CD4-positive, alpha-beta T cell (primary cell): ENCODE measurements around the gene RGS1. TPM values are rescaled to one million over a fixed set of nuclear protein-coding genes. Genes with fewer than 3 reads are reported as not detected.

Experiments used
- ATAC-seq: fragments of 200-7000 bp; cut with Tn5 transposase; one replicate; pipeline ENCODE4 v1.10.0; 2022; ENCODE audit warnings: mild to moderate bottlenecking; ENCODE audit not compliant: poor library complexity
- CTCF ChIA-PET: fragments of 350-600 bp; sonication (Branson Sonifier 250); formaldehyde crosslinking; loops from one replicate; lab custom pipeline; 2021; ENCODE audit warnings: antibody characterized with exemption, inconsistent platforms; lab: Charles Lee
- POLR2A ChIA-PET: fragments of 350-600 bp; sonication (Branson Sonifier 250); formaldehyde crosslinking; loops from one replicate; lab custom pipeline; 2021; ENCODE audit warnings: antibody characterized with exemption, inconsistent platforms; lab: Charles Lee
- DNase-seq, 14 experiments: peaks; one replicate each; pipeline ENCODE4 v3.0.0-alpha.2; 2013 to 2020; ENCODE audit warnings: mixed read lengths in 2 of 14
- H3K27ac ChIP-seq, 2 donors: one replicate each; pipeline versions ENCODE4 v1.5.1 to v1.7.0; 2013; ENCODE audit warnings: low read length in 2 of 2, low read depth in 1 of 2, mild to moderate bottlenecking in 1 of 2
- H3K27me3 ChIP-seq, 2 experiments: 1 replicate in 1 of 2; 2 replicates in 1 of 2; pipeline versions ENCODE4 v1.6.1 to v1.7.0; 2013; ENCODE audit warnings: low read length in 2 of 2, control low read depth in 1 of 2, mild to moderate bottlenecking in 1 of 2, moderate library complexity in 1 of 2; ENCODE audit not compliant: insufficient read depth in 2 of 2, control insufficient read depth in 1 of 2
- H3K36me3 ChIP-seq: one replicate; pipeline ENCODE4 v1.6.1; 2013; ENCODE audit warnings: low read length, control low read depth; ENCODE audit not compliant: insufficient read depth
- H3K4me1 ChIP-seq: one replicate; pipeline ENCODE4 v1.6.1; 2013; ENCODE audit warnings: low read length, control low read depth; ENCODE audit not compliant: insufficient read depth
- H3K4me3 ChIP-seq: one replicate; pipeline ENCODE4 v1.5.1; 2013; ENCODE audit warnings: mild to moderate bottlenecking, low read length, moderate library complexity
- H3K9me3 ChIP-seq, 2 experiments: 1 replicate in 1 of 2; 2 replicates in 1 of 2; pipeline versions ENCODE4 v1.6.1 to v1.7.0; 2013; ENCODE audit warnings: low read length in 2 of 2, mild to moderate bottlenecking in 2 of 2, control low read depth in 1 of 2, moderate library complexity in 1 of 2; ENCODE audit not compliant: control insufficient read depth in 1 of 2, insufficient read depth in 1 of 2
- H3K27ac Mint-ChIP-seq: one replicate; pipeline ENCODE4 v1.8.0; 2020; ENCODE audit warnings: mixed read lengths
- H3K27me3 Mint-ChIP-seq: one replicate; pipeline ENCODE4 v1.8.0; 2021; ENCODE audit warnings: mixed read lengths
- H3K36me3 Mint-ChIP-seq: one replicate; pipeline ENCODE4 v1.8.0; 2021; ENCODE audit warnings: low read depth, mixed read lengths
- H3K4me1 Mint-ChIP-seq: one replicate; pipeline ENCODE4 v1.8.0; 2021; ENCODE audit warnings: low read depth, mixed read lengths
- H3K4me3 Mint-ChIP-seq: one replicate; pipeline ENCODE4 v1.8.0; 2020; ENCODE audit warnings: mild to moderate bottlenecking, mixed read lengths
- H3K9me3 Mint-ChIP-seq: one replicate; pipeline ENCODE4 v1.8.0; 2020; ENCODE audit warnings: mixed read lengths
- CTCF ChIP-seq: fragments of 200-600 bp; IDR thresholded peaks from one replicate; pipeline ENCODE4 v1.8.0; 2022; ENCODE audit warnings: antibody characterized with exemption, mild to moderate bottlenecking
- intact Hi-C, 2 experiments: fragments of 100-400 bp; cut with DNase I in 1 of 2; cut with micrococcal nuclease in 1 of 2; formaldehyde crosslinking; loops; one replicate each; pipeline versions ENCODE4 v1.15.1 to v1.9.0; 2023 to 2025; cut with DNase I, micrococcal nuclease
- total RNA-seq, 174 experiments: library from RNA in 2 of 174; stranded (reverse) in 2 of 174; gene quantifications; one replicate each; pipeline ENCODE4 v1.2.3 and lab custom pipeline; 2021 to 2026

The RGS1 gene
- total RNA-seq, 2 experiments from 2014 or later: 428 to 429 TPM

- ATAC-seq: no peak
- no peak for TF ChIP-seq CTCF
- Histone ChIP-seq H3K9me3 (no peaks in the 10 kb centered on the region), H3K27ac (no peak overlapping the region), H3K27me3 (no peaks in the 10 kb centered on the region), H3K4me3 (no peak overlapping the region), H3K4me1 (peaks cover 11% of the 10 kb centered on the region), H3K36me3 (no peaks in the 10 kb centered on the region)
- Mint-ChIP-seq H3K36me3 (no peaks in the 10 kb centered on the region), H3K27me3 (no peaks in the 10 kb centered on the region), H3K9me3 (no peaks in the 10 kb centered on the region), H3K4me3 (no peak overlapping the region), H3K4me1 (peaks cover 16% of the 10 kb centered on the region), H3K27ac (peak overlapping the region; percentile 67)
- intact Hi-C loops: loop anchor here (1.0 to 10.0 kb wide), 6 partner anchors 33 to 416 kb away; partner anchors contain the start of gene RGS1 (in 1 of the 2)
- no peak for DNase-seq
- ChIA-PET POLR2A (interaction anchor here (0.9 to 1.1 kb wide), 4 partner anchors 92 to 201 kb away, joined by 3 to 7 read pairs (median 5); partner anchors contain the start of gene RGS2), CTCF (interaction anchor here (0.8 to 1.5 kb wide), 4 partner anchors 15 to 134 kb away, joined by 3 to 10 read pairs (median 5); no protein-coding TSS in a partner anchor)
These were observed 33.1 kb downstream of the RGS1 start for GRCh38 chr1:192608671-192609070.

DNA sequence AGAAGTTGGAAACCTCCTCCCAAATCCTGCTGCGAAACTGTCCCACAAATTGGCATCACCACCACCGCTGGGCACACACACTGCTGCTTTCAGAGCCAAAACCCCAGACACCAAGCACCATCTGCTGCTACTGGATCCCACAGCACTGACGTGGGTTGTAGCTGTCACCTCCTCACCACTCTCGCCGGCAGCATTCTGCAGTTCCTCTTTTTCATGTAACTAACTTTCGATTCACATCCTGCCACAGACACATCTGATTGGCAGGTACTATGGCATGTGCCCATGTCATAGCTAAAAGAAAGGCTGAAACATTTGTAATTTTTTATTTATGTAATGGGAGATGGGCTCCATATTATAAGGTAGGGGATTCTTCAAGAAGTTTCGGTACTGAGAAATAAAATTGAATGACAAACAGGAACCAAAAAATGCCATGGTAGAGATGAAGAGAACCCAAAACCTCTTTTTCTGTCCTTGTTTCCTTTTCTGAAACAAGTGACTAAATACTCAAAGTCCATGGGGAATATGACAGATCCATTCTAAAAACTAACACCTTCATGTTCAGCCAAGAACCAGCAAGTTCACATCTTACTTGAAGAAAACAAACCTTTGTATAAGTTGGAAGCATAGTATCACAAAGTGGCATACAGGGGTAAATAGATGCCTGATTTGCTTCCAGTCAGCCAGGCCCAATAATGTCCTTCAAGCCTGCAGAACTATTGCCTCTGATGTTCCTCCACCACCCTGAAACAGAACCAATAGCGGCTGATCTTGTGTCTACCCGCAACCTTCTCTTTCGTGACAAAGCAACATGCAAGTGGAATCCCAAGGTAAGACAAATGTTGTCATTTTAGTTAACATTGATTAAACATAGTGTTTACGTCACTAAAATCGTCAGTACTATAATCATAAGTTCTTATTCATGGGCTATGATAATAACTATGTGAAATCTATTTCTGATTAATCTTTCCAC, 33.8 kb downstream of the RGS1 start:
- ATAC-seq: peak; percentile 99
- H3K4me3 ChIP-seq: no peak overlapping the region
- CTCF ChIA-PET: interaction anchor here (0.8 to 1.5 kb wide), 6 partner anchors 15 to 135 kb away, joined by 3 to 10 read pairs (median 5); no protein-coding TSS in a partner anchor
- TF ChIP-seq CTCF: no peak
- H3K9me3 ChIP-seq: no peaks in the 10 kb centered on the region
- POLR2A ChIA-PET: interaction anchor here (0.9 to 1.1 kb wide), 4 partner anchors 93 to 200 kb away, joined by 3 to 7 read pairs (median 5); partner anchors contain the start of gene RGS2
- no peaks in the 10 kb centered on the region for H3K9me3 Mint-ChIP-seq
- H3K27me3 ChIP-seq: no peaks in the 10 kb centered on the region
- peaks cover 16% of the 10 kb centered on the region for H3K4me1 Mint-ChIP-seq
- no peaks in the 10 kb centered on the region for H3K27me3 Mint-ChIP-seq
- H3K27ac Mint-ChIP-seq: peak overlapping the region; percentile 67
- peak overlapping the region; percentile 52 for H3K4me3 Mint-ChIP-seq
- peak; percentile 26 to 88 (median 48) for DNase-seq
- intact Hi-C loops: loop anchor here (1.0 to 10.0 kb wide), 5 partner anchors 34 to 415 kb away; partner anchors contain the start of gene RGS1 (in 1 of the 2)
- H3K27ac ChIP-seq: no peak overlapping the region
- peaks cover 11% of the 10 kb centered on the region for H3K4me1 ChIP-seq
- no peaks in the 10 kb centered on the region for H3K36me3 Mint-ChIP-seq
- H3K36me3 ChIP-seq: no peaks in the 10 kb centered on the region

- DNase-seq (peak in 3 of 14 experiments; percentile 59 to 66 (median 63)), ATAC-seq (no peak)
- Mint-ChIP-seq H3K9me3 (no peaks in the 10 kb centered on the region), H3K27me3 (no peaks in the 10 kb centered on the region), H3K4me3 (no peak overlapping the region), H3K4me1 (peaks cover 16% of the 10 kb centered on the region), H3K36me3 (no peaks in the 10 kb centered on the region), H3K27ac (peak overlapping the region; percentile 67)
- Histone ChIP-seq H3K4me1 (peaks cover 11% of the 10 kb centered on the region), H3K9me3 (no peaks in the 10 kb centered on the region), H3K27ac (no peak overlapping the region), H3K36me3 (no peaks in the 10 kb centered on the region), H3K27me3 (no peaks in the 10 kb centered on the region), H3K4me3 (no peak overlapping the region)
- POLR2A ChIA-PET: no interaction called here
- CTCF ChIA-PET: interaction anchor here (1.1 to 1.5 kb wide), 4 partner anchors 94 to 197 kb away, joined by 3 to 7 read pairs (median 4); no protein-coding TSS in a partner anchor
- intact Hi-C loops: no loop called here
- TF ChIP-seq CTCF: peak; percentile 84
These were observed 34.7 kb downstream of the RGS1 start for GRCh38 chr1:192610112-192610889.
